DOHH2 (cell line): Measurements from ENCODE around the gene LIMS2.

Source experiments
- H3F3A ChIP-seq: fragments of 200-600 bp; sonication (generic), shearing (Covaris generic); 2 replicates; pipeline ENCODE4 v1.6.0; 2016; ENCODE audit warnings: antibody characterized with exemption, mild to moderate bottlenecking; ENCODE audit not compliant: control insufficient read depth, insufficient read depth
- H3K27ac ChIP-seq: fragments of 200-600 bp; sonication (generic); 2 replicates; pipeline ENCODE4 v1.5.1; 2014; ENCODE audit warnings: low read depth, mild to moderate bottlenecking, low read length, moderate library complexity
- H3K27me3 ChIP-seq: fragments of 200-600 bp; sonication (generic); 2 replicates; pipeline ENCODE4 v1.6.1; 2014; ENCODE audit warnings: mild to moderate bottlenecking, low read length, mixed read lengths; ENCODE audit not compliant: control insufficient read depth
- H3K36me3 ChIP-seq: fragments of 200-600 bp; sonication (generic); 2 replicates; pipeline ENCODE4 v1.6.1; 2014; ENCODE audit warnings: mild to moderate bottlenecking, low read length, moderate library complexity, mixed read lengths; ENCODE audit not compliant: control insufficient read depth
- H3K4me1 ChIP-seq: fragments of 200-600 bp; sonication (generic); 2 replicates; pipeline ENCODE4 v1.6.1; 2014; ENCODE audit warnings: mild to moderate bottlenecking, low read length, mixed read lengths; ENCODE audit not compliant: control insufficient read depth
- H3K4me2 ChIP-seq: fragments of 200-600 bp; sonication (generic); 2 replicates; pipeline ENCODE4 v1.6.0; 2014; ENCODE audit warnings: mild to moderate bottlenecking, low read length, moderate library complexity
- H3K4me3 ChIP-seq: fragments of 200-600 bp; sonication (generic); 2 replicates; pipeline ENCODE4 v1.5.1; 2014; ENCODE audit warnings: mild to moderate bottlenecking, low read length, mixed read lengths
- H3K79me2 ChIP-seq: fragments of 200-600 bp; sonication (generic); 2 replicates; pipeline ENCODE4 v1.6.1; 2014; ENCODE audit warnings: mild to moderate bottlenecking, low read length, mixed read lengths; ENCODE audit not compliant: control insufficient read depth
- H3K9me2 ChIP-seq: fragments of 200-600 bp; sonication (generic); replicated peaks from 2 replicates; pipeline ENCODE4 v1.6.1; 2014; ENCODE audit warnings: mild to moderate bottlenecking, low read length, mixed read lengths; ENCODE audit not compliant: control insufficient read depth
- H3K9me3 ChIP-seq: fragments of 200-600 bp; sonication (generic); 2 replicates; pipeline ENCODE4 v1.6.1; 2014; ENCODE audit warnings: antibody characterized with exemption, low read length, mixed read lengths; ENCODE audit not compliant: control insufficient read depth, insufficient read depth
- H4K20me1 ChIP-seq: fragments of 200-600 bp; sonication (generic); 2 replicates; pipeline ENCODE4 v1.6.0; 2014; ENCODE audit warnings: low read depth, mild to moderate bottlenecking, antibody characterized with exemption, low read length, moderate library complexity; ENCODE audit not compliant: control insufficient read depth, insufficient read depth
- CTCF ChIP-seq: fragments of 200-600 bp; sonication (generic); IDR thresholded peaks from one replicate; pipeline ENCODE4 v1.5.1; 2014; ENCODE audit warnings: antibody characterized with exemption, mild to moderate bottlenecking, low read depth, low read length; ENCODE audit not compliant: poor library complexity, severe bottlenecking
- EZH2phosphoT487 ChIP-seq: fragments of 200-600 bp; sonication (generic); IDR thresholded peaks from 2 replicates; pipeline ENCODE4 v1.6.1; 2017; ENCODE audit warnings: borderline replicate concordance, mild to moderate bottlenecking, antibody characterized with exemption, low read length, moderate library complexity, mixed read lengths

Gene LIMS2

GRCh38 chr2:127700527-127701192 lies 25.3 kb upstream of the LIMS2 start:
- Histone ChIP-seq H3K4me1 (peaks cover 35% of the 10 kb centered on the region), H3K4me3 (peak overlapping the region; percentile 84), H3K4me2 (peak overlapping the region; percentile 91), H3F3A (peaks cover 19% of the 10 kb centered on the region), H3K79me2 (peaks cover 33% of the 10 kb centered on the region), H3K9me3 (no peaks in the 10 kb centered on the region), H3K36me3 (peaks cover 33% of the 10 kb centered on the region), H3K27ac (peak overlapping the region; percentile 65), H4K20me1 (peaks cover 6% of the 10 kb centered on the region; the same call in 1 of the 2 replicates), H3K9me2 (no peaks in the 10 kb centered on the region), H3K27me3 (no peaks in the 10 kb centered on the region)
- TF ChIP-seq CTCF = peak; percentile 31
- TF ChIP-seq EZH2phosphoT487 = no peak

- Histone ChIP-seq H3K79me2 (peaks cover 17% of the 10 kb centered on the region), H3K4me1 (peaks cover 30% of the 10 kb centered on the region), H4K20me1 (peaks cover 6% of the 10 kb centered on the region; the same call in 1 of the 2 replicates), H3K27ac (no peak overlapping the region), H3K4me2 (no peak overlapping the region), H3K9me2 (no peaks in the 10 kb centered on the region), H3K27me3 (no peaks in the 10 kb centered on the region), H3K36me3 (peaks cover 15% of the 10 kb centered on the region), H3K4me3 (no peak overlapping the region), H3K9me3 (no peaks in the 10 kb centered on the region), H3F3A (peaks cover 8% of the 10 kb centered on the region)
- TF ChIP-seq EZH2phosphoT487 (no peak), CTCF (no peak)
Observed at GRCh38 chr2:127698553-127699355, 23.4 kb upstream of the LIMS2 start.

GRCh38 chr2:127697482-127698180 lies 22.3 kb upstream of the LIMS2 start:
- Histone ChIP-seq H3K9me3 (no peaks in the 10 kb centered on the region), H3K27me3 (no peaks in the 10 kb centered on the region), H3K4me2 (no peak overlapping the region), H3K4me3 (no peak overlapping the region), H3K9me2 (no peaks in the 10 kb centered on the region), H3F3A (peaks cover 8% of the 10 kb centered on the region), H3K79me2 (peaks cover 6% of the 10 kb centered on the region), H4K20me1 (peaks cover 4% of the 10 kb centered on the region; the same call in 1 of the 2 replicates), H3K4me1 (peaks cover 18% of the 10 kb centered on the region), H3K27ac (no peak overlapping the region), H3K36me3 (peaks cover 5% of the 10 kb centered on the region)
- no peak for TF ChIP-seq CTCF
- no peak for TF ChIP-seq EZH2phosphoT487
